GM10266 (cell line): ENCODE results near the gene ZFAND2A.
"Not testable (repeated sequence)": the region's sequence is repeated elsewhere in the genome, so short reads cannot be mapped to it uniquely, and the experiment has no call there.

ENCODE experiments used
- DNase-seq: peaks from one replicate; pipeline ENCODE4 v3.0.0; 2012; ENCODE audit errors: extremely low spot score
- TF ChIP-seq, protein P1 (sequence below): IDR thresholded peaks from 2 replicates; pipeline ENCODE4 v1.5.1; 2012; ENCODE audit warnings: mild to moderate bottlenecking, low read depth; ENCODE audit not compliant: control insufficient read depth, insufficient read depth; ENCODE audit errors: missing control alignments

ZFAND2A gene

DNA sequence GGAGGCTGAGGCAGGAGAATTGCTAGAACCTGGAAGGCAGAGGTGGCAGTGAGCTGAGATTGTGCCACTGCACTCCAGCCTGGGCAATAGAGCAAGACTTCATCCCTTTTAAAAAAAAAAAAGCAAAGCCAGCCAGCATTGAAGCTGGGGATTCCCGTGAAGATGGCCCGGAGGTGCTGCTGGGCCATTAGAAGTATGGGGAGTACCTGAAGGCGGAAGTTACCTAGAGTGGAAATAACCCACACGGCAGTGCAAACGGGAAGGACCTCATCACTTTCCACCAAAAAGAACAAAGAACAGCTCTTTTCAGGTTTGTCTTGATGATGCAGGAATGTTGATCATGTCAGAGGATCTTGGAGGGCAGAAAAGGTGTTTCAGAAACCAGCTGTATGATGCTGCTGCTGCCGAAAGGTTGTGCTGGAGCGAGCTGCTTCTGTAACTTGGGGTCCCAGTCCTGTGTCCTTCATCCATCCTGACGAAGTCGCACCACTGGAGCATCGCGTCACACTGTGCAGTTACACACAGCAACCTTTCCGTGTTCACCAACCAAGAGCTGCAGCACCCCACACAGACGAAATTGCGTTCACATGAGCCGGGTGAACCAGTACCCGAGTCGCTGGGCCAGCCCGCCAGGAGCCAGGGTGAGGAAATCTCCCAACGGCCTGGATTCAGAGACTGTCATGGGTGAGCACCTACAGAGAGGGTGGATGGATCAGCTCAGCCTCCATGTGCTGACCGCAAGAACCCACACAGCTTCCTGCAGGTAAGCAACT, 8.2 kb downstream of the ZFAND2A start:
- DNase-seq, result no peak
- TF ChIP-seq, protein P1, sequence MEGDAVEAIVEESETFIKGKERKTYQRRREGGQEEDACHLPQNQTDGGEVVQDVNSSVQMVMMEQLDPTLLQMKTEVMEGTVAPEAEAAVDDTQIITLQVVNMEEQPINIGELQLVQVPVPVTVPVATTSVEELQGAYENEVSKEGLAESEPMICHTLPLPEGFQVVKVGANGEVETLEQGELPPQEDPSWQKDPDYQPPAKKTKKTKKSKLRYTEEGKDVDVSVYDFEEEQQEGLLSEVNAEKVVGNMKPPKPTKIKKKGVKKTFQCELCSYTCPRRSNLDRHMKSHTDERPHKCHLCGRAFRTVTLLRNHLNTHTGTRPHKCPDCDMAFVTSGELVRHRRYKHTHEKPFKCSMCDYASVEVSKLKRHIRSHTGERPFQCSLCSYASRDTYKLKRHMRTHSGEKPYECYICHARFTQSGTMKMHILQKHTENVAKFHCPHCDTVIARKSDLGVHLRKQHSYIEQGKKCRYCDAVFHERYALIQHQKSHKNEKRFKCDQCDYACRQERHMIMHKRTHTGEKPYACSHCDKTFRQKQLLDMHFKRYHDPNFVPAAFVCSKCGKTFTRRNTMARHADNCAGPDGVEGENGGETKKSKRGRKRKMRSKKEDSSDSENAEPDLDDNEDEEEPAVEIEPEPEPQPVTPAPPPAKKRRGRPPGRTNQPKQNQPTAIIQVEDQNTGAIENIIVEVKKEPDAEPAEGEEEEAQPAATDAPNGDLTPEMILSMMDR, result no peak

DNA sequence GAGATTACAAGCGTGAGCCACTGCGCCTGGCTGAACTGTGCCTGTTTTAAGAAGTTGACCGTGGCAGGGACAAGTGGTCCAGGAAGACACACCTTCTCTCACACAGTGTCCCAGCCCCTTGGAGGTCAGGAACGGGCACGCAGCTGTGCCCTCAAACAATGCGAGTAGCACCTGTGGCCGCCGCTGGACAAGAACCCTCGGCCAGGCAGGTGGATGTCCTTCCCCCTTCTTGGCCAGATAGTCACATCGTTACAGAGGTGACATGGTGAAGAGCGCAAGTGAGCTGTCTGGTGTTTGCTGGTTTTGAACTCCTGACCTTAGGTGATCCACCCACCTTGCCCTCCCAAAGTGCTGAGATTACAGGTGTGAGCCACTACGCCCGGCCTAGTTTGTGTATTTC, 8.8 kb downstream of the ZFAND2A start:
- TF ChIP-seq, protein P1, result no peak
- no peak for DNase-seq

- DNase-seq, result no peak
- TF ChIP-seq, protein P1, result no peak
Observed at GRCh38 chr7:1150400-1151002, 9.5 kb downstream of the ZFAND2A start.

DNA sequence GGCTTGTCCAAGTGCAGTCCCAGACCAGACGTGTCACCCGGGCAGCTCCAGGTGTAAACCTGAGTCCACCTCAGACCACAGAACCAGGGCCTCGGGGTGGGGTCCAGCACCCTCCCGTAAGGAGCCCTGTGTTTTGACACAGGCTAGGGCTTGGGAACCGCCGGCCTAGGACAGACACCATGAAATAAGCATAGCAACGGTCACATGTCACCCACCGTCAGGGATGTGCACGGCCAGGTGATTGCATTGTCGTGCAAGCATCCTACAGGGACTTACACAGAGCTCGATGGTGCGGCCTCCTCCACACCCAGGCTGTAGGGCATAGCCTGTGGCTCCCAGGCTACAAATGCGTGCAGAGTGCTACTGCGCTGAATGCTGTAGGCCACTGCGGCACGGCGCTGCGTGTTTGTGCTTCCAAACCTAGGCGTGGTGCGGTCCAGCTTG, 10.6 kb downstream of the ZFAND2A start:
- DNase-seq, result no peak
- TF ChIP-seq, protein P1, result no peak

DNA sequence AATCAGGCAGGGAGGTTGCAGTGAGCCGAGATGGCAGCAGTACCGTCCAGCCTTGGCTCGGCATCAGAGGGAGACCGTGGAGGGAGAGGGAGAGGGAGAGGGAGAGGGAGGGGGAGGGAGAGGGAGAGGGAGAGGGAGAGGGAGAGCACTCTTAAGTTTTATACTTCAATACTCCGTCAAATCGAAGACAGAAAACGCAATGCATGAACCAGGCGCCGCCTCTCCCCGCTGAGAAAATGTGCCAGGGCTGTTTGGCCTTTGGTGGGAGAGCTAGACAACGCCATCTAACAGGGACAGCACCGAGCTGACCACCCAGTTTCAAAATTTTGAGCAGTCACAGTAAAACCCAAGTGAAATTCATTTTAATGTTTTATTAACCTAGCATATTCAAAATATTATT, 12.1 kb downstream of the ZFAND2A start:
- not testable (repeated sequence) for DNase-seq

DNA sequence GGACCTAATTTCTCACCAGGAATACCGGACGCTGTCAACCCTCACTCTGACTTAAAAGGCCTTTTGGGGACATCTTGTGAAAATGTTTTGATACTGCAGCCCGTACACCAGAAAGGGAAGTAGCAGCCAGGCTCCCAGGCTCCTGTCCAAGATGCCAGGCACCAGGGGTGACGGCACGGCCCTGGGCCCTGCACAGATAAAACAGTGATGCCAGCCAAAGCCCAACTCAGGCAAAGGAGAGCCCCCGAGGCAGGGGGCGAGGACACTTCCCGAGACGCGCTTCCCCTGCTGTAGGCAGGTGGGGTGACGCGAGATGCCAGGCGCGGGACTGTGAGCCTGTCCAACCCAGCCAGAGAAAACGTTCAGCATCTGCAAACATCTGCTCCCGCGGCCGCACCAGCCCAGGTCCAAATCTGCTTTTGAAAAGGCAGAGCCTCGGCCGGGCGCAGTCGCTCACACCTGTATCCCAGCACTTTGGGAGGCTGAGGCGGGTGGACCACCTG, 15.7 kb downstream of the ZFAND2A start:
- TF ChIP-seq, protein P1, result peak; percentile 57
- DNase-seq, result no peak

GRCh38 chr7:1143031-1143430, 17.0 kb downstream of the ZFAND2A start:
- not testable (repeated sequence) for DNase-seq

- TF ChIP-seq, protein P1, result no peak
- DNase-seq, result no peak
Observed at GRCh38 chr7:1142051-1142635, 17.9 kb downstream of the ZFAND2A start.
